ENCODE data around the gene HPF1.
"Not testable (repeated sequence)": the region's sequence is repeated elsewhere in the genome, so short reads cannot be mapped to it uniquely, and the experiment has no call there.

Gene HPF1

DNA sequence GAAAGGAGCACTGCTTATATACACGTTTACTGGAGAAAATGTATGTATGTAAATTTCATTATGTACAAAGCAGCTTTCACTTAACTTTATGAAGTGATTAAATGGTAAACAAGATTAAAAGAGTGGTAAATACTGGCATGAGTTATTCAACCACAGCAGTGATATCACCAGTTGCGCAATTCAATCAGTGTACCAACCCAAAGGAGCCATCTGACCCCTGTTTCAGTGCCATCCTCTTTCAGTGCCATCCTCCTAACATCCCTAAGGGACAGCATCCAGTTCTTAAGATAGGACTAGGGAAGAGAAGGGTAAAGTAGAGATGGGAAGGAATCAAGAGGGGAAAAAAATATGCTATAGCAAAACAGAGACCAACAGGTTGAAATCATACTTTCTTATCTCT, 16.2 kb downstream of the HPF1 start:
- DNase-seq (ENCODE audit: low read depth, low spot score): no peak

DNA sequence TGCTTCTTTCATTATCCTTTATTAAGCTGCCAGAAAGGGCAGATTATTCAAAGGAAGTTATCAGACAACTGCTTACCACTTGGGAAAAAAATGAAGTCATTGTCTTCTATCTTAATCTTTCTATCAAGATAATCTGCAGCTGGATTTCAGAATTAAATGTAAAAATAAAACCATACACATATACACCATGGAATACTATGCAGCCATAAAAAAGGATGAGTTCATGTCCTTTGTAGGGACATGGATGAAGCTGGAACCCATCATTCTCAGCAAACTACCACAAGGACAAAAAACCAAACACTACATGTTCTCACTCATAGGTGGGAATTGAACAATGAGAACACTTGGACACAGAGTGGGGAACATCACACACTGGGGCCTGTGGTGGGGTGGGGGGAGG, 19.1 kb downstream of the HPF1 start:
- not testable (repeated sequence) for DNase-seq (ENCODE audit: low read depth, low spot score)

DNA sequence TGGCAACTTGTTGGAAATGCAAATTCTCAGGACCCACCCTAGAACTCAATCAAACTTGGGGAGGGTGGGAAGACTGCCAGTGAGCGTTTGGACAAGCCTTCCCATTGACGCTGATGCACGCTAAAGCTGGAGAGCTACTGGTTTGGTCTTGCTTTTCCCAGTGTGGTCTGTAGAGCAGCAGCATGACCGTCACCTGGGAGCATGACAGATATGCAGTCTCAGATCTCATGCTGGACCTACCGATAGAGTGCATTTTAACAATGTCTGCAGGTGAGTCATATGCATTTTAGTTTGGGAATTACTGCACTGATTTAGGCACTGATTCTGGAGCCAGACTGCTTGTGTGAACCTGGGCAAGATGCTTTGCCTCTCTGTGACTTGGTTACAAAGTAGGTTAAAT, 27.2 kb downstream of the HPF1 start:
- DNase-seq (ENCODE audit: low read depth, low spot score): no peak

DNA sequence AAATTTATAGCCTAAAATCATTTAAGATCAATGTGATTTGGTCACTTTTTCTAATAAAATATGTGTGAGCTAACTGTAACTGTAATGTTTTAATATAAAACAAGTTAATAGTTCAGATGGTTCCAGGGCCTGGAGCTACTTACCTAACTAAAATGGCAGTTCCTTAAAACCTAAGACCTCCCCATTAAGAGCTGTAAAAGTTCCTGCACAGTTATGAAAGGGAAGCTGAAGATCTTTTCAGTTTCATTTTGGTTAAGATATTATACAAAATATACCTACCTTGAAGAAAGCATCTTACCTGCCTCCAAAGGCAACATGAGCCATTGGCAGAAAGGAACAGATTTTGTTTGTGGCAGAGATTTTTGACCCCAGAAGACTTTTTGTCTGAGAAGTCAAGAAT, 30.1 kb downstream of the HPF1 start:
- no peak for DNase-seq (ENCODE audit: low read depth, low spot score)

DNA sequence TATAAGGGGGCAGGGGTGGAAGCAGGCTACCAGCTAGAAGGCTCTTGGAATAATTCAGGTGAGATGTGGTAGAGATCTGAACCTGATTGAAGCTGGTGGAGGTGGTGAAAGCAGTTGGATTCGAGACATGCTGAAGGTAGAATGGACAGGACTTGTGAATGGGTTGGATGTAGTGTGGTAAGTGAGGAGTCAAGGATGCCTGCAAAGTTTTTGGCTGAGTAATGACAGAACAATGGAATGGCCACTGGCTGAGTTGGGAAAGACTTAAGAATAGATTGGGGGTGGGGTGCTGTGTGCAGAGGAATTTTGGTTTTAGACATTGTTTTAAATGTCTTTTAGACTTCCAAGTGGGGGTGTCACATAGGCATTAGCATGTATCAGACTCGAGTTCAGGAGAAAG, 33.5 kb downstream of the HPF1 start:
- no peak for DNase-seq (ENCODE audit: low read depth, low spot score)

DNA sequence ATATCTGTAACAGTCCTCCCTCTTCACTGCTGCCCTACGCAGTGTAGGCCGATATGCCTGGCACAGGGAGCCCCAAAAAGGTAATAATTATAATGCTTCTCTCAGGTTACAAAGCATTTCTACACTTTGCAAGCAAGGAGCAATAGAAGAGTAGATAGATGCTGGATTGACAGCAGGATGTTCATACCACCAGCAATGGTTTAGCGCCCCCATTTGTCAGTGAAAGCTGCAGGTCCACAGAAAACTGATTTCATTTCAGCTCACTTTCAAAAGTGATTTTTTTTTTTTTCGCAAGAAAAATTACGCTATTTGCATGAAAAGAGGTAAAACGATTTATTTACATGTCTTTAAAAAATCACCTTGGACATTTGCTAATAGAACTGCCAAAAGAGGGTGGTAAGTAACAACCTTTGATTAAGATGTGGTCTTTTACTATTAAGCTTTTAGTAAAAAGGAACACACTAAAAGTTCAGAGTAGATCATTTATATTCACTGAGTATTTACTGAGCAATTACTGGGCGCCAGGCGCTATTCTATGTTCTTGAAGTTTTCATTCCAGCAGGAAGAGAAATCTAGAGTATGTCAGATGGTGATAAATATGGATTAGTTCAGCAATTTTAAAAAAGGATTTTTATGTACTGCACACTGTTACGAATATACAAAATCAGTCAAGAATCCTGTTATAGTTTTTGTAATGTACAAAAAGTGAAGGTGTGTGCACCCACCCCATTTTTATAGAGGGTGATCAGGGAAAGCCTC, 34.4 kb downstream of the HPF1 start:
- DNase-seq (ENCODE audit: low read depth, low spot score): no peak

DNA sequence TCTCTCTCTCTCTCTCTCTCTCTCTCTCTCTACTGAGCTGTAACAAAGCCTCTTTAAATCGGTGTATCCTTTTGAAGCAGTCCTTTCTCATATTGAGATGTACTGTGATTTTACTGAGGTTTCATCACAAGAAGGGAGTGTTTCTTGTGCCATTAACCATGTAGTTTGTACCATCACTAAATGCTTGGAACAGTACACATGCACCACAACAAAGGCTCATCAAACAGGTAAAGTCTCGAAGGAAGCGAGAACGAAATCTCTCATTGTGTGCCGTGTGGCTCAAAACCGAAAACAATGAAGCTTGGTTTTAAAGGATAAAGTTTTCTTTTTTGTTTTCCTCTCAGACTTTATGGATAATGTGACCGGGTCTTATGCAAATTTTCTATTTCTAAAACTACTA, 37.2 kb downstream of the HPF1 start:
- no peak for DNase-seq (ENCODE audit: low read depth, low spot score)

DNA sequence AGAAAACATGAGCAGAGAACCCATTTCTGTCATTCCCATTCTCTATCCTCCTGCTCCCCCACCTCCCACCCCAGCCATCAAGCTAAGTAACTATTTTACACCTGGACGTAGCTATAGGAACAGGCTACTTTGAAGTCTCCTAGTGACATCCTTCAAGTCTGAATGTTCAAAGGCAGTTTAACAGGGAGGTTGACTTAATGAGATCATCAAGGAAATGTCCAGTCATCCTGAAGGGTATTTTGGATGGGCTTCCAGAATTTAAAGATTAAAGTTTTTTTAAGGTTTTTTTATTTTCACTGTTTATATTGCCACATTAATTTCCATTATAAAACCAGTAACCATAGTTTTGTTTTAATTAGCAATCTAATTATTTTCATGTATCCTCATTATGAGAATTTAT, 41.1 kb downstream of the HPF1 start:
- no peak for DNase-seq (ENCODE audit: low read depth, low spot score)

DNA sequence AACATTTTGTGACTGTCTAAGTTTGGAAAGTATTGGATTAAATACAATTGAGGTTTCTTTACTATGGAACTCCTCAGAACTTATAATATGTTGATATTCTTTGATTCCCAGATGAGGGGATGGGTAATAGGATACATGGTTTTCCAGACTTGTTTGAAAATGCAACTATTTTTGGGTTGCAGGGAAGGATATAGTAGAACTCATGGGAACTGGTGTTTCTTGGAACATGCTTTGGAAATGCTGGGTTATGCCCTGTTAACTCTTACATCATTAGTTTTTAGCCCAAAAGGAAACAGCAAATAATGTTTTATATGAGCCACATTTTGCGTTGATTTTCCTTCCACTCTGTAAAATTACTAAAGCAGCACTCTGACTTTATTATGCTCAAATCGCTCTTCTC, 41.9 kb downstream of the HPF1 start:
- DNase-seq (ENCODE audit: low read depth, low spot score): no peak

DNA sequence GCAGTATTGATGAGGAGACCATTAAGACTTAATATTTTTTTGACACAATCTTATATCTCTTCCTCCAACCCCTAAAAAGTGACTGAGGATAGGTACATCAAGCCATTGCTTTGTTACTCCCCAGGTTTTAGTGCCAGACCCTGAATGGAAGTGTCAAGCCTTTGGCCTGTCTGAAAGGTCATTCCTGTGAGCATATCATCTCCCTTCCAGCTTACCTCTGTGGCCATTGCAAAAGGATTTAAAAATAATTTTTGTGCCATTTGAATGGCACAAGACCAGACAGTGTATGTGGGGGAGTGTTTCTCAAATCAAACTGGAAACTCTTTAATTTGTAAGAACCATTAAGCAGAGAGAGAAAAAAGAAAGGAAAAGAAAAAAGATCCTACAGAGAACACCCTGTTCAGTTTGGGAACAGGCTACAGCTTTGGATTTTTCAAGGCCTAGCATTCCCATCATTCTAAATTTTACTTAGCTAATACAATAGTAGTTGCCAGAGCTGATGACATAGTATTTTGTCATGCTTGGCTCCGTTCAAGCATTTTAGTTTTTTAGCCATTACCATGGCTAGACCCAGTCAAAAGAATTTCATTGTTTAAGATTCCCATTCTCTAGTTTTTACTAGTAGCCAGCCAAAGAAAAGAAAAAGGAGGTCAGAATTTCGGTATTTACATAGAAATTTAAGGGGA, 49.6 kb downstream of the HPF1 start:
- no peak for DNase-seq (ENCODE audit: low read depth, low spot score)

DNA sequence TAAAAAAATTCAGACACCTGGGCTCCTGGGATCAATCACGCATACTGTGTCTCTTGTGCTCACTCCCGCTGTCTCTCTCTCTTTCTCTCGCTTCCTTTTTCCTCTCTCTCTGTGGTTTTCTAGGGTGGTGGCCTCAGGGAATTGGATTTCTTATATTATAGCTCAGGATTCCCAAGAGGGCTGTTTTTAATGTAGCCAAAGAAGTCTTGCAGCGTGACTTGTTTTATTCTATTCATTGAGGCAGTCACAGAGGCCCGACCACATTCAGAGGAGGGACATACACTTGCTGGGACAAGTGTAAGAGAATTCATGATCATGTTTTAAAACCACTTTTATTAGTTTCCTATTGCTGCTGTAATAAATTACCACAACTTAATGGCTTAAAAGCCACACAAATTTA, 59.4 kb downstream of the HPF1 start:
- DNase-seq (ENCODE audit: low read depth, low spot score): no peak

DNA sequence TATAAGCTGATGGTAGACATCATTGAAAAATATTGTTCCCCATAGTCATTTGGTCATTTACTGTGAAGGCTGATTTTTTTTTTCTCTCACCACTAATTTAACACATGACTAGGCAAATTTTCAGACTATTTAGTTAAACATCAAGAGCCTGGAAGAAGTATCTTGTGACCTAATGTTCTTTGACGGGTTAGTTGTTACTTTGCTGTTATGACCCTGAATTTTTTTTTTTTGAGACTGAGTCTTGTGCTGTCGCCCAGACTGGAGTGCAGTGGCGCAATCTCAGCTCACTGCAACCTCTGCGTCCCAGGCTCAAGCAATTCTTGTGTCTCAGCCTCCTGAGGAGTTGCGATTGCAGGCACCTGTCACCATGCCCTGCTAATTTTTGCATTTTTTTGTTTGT, 67.0 kb downstream of the HPF1 start:
- no peak for DNase-seq (ENCODE audit: low read depth, low spot score)

DNA sequence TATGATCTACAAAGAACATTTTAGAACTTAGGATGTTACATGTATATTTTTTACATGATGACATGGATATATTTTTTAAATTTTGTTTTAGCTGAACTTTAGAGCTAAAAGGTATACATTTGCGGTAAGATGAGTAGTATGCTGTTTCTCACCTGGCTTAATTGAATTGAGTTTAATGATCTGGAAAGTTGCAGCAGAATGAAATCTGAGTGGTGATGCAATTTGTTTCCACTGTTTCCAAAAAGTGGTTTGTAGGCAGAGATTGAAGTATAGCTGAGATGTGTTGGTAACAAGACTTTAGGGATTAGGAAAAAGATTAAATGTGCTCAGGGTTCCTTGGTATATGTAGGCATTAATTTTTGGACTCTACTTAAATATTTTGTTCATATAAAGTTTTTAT, 68.1 kb downstream of the HPF1 start:
- no peak for DNase-seq (ENCODE audit: low read depth, low spot score)

DNA sequence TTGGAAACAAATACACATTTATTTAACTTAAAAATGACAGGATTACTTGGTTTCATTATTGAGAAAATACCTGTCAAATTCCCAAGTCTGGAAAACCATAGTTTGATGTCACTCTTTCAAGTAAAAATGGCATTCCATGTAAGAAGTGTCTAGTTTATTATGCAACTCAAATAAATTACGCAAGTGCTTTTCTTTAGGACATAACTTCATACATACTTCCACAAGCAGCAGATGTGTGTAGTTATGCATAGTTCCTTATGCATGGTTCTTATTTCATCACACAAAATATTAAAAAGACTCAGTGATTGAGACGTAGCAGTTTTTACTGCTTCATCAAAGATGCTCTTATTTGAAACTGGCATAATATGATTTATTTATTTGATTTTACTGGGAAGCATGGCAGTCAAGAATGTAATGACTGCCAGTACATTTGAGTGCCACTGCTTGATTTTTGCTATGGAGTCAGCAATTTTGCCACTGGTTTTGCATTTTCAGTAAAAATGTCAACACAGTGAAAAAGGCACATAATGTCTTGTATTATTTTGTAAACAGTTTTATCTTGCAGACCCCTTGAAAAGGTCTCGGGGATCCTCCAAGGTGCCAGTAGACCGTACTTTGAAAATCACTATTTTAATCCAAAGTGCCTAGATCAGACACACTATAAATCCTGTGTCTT, 75.2 kb downstream of the HPF1 start:
- no peak for DNase-seq (ENCODE audit: low read depth, low spot score)

All from ELF-1 (cell line).